ENCODE results near the gene SAT1. TPM values are rescaled to one million over a fixed set of nuclear protein-coding genes. Genes with fewer than 3 reads are reported as not detected.

Gene SAT1
- total RNA-seq, 1 donor from 2014 or later = 224 TPM

DNA sequence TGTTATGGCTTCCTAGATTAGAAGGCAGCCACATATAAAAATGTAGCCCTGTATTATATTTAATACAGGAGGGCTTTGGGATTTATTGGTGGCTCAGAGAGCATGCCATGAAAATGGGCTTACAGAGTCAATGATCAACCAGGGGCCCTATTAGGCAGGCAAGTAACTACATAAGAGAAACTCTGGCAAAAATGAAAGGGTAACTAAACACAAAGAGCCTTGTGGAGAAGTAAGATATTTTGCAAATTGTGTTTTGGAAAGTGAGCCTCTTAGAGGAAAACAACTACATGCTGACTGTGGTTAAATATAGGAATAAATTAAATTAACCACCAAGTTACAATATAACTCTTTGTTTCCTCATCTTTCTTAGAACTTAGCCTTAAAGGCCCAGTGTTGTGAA, 5.5 kb downstream of the SAT1 start:
- Histone ChIP-seq H4K20me1 (ENCODE audit: insufficient read depth, low read length) (peaks cover 22% of the 10 kb centered on the region), H3K9ac (ENCODE audit: low read length) (no peak overlapping the region), H3K9me3 (ENCODE audit: insufficient read depth, low read depth, low read length) (no peaks in the 10 kb centered on the region), H3K4me2 (ENCODE audit: low read length) (no peak overlapping the region), H3K27me3 (ENCODE audit: insufficient read depth, low read length) (no peaks in the 10 kb centered on the region), H2AFZ (ENCODE audit: low read depth, low read length) (no peak overlapping the region), H3K4me3 (ENCODE audit: insufficient read depth, low read depth, low read length) (no peak overlapping the region), H3K79me2 (ENCODE audit: insufficient read depth, low read length) (peaks cover 18% of the 10 kb centered on the region), H3K36me3 (ENCODE audit: insufficient read depth, low read length) (peaks cover 6% of the 10 kb centered on the region), H3K27ac (ENCODE audit: low read depth, low read length) (no peak overlapping the region), H3K4me1 (ENCODE audit: insufficient read depth, low read length) (peaks cover 4% of the 10 kb centered on the region)
- Mint-ChIP-seq H3K27me3 (ENCODE audit: low read depth, unreplicated experiment) (no peaks in the 10 kb centered on the region), H3K4me1 (ENCODE audit: low read depth, unreplicated experiment) (peaks cover 5% of the 10 kb centered on the region), H3K9me3 (ENCODE audit: unreplicated experiment) (peaks cover 2% of the 10 kb centered on the region), H3K4me3 (ENCODE audit: unreplicated experiment) (no peak overlapping the region), H3K36me3 (ENCODE audit: low read depth, unreplicated experiment) (peaks cover 2% of the 10 kb centered on the region), H3K27ac (ENCODE audit: unreplicated experiment) (no peak overlapping the region)
- DNase-seq (ENCODE audit: low read depth) (no peak), FAIRE-seq (no peak)
- TF ChIP-seq EZH2 (IDR thresholded peaks at IDR 0.05; ENCODE audit: insufficient read depth, low read length) = no peak
- TF ChIP-seq, protein P1, sequence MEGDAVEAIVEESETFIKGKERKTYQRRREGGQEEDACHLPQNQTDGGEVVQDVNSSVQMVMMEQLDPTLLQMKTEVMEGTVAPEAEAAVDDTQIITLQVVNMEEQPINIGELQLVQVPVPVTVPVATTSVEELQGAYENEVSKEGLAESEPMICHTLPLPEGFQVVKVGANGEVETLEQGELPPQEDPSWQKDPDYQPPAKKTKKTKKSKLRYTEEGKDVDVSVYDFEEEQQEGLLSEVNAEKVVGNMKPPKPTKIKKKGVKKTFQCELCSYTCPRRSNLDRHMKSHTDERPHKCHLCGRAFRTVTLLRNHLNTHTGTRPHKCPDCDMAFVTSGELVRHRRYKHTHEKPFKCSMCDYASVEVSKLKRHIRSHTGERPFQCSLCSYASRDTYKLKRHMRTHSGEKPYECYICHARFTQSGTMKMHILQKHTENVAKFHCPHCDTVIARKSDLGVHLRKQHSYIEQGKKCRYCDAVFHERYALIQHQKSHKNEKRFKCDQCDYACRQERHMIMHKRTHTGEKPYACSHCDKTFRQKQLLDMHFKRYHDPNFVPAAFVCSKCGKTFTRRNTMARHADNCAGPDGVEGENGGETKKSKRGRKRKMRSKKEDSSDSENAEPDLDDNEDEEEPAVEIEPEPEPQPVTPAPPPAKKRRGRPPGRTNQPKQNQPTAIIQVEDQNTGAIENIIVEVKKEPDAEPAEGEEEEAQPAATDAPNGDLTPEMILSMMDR (IDR thresholded peaks at IDR 0.05; ENCODE audit: insufficient read depth, low read depth, low read length) = no peak

- FAIRE-seq (no peak), DNase-seq (ENCODE audit: low read depth) (no peak)
- H3K27ac ChIP-seq (ENCODE audit: low read depth, low read length) = no peak overlapping the region
- no peak overlapping the region for H3K4me3 ChIP-seq (ENCODE audit: insufficient read depth, low read depth, low read length)
- H3K4me2 ChIP-seq (ENCODE audit: low read length) = no peak overlapping the region
- peaks cover 14% of the 10 kb centered on the region for H3K79me2 ChIP-seq (ENCODE audit: insufficient read depth, low read length)
- TF ChIP-seq, protein P1 (IDR thresholded peaks at IDR 0.05; ENCODE audit: insufficient read depth, low read depth, low read length) = no peak
- no peak for TF ChIP-seq EZH2 (IDR thresholded peaks at IDR 0.05; ENCODE audit: insufficient read depth, low read length)
- H3K4me1 Mint-ChIP-seq (ENCODE audit: low read depth, unreplicated experiment) = peaks cover 5% of the 10 kb centered on the region
- no peak overlapping the region for H2AFZ ChIP-seq (ENCODE audit: low read depth, low read length)
- peaks cover 19% of the 10 kb centered on the region for H4K20me1 ChIP-seq (ENCODE audit: insufficient read depth, low read length)
- no peak overlapping the region for H3K27ac Mint-ChIP-seq (ENCODE audit: unreplicated experiment)
- H3K27me3 Mint-ChIP-seq (ENCODE audit: low read depth, unreplicated experiment) = no peaks in the 10 kb centered on the region
- no peaks in the 10 kb centered on the region for H3K27me3 ChIP-seq (ENCODE audit: insufficient read depth, low read length)
- H3K9me3 ChIP-seq (ENCODE audit: insufficient read depth, low read depth, low read length) = no peaks in the 10 kb centered on the region
- peaks cover 4% of the 10 kb centered on the region for H3K4me1 ChIP-seq (ENCODE audit: insufficient read depth, low read length)
- H3K36me3 Mint-ChIP-seq (ENCODE audit: low read depth, unreplicated experiment) = peaks cover 2% of the 10 kb centered on the region
- no peaks in the 10 kb centered on the region for H3K9me3 Mint-ChIP-seq (ENCODE audit: unreplicated experiment)
- H3K36me3 ChIP-seq (ENCODE audit: insufficient read depth, low read length) = peaks cover 6% of the 10 kb centered on the region
- H3K9ac ChIP-seq (ENCODE audit: low read length) = no peak overlapping the region
- H3K4me3 Mint-ChIP-seq (ENCODE audit: unreplicated experiment) = no peak overlapping the region
These were observed 6.0 kb downstream of the SAT1 start for GRCh38 chrX:23788946-23789345.

DNA sequence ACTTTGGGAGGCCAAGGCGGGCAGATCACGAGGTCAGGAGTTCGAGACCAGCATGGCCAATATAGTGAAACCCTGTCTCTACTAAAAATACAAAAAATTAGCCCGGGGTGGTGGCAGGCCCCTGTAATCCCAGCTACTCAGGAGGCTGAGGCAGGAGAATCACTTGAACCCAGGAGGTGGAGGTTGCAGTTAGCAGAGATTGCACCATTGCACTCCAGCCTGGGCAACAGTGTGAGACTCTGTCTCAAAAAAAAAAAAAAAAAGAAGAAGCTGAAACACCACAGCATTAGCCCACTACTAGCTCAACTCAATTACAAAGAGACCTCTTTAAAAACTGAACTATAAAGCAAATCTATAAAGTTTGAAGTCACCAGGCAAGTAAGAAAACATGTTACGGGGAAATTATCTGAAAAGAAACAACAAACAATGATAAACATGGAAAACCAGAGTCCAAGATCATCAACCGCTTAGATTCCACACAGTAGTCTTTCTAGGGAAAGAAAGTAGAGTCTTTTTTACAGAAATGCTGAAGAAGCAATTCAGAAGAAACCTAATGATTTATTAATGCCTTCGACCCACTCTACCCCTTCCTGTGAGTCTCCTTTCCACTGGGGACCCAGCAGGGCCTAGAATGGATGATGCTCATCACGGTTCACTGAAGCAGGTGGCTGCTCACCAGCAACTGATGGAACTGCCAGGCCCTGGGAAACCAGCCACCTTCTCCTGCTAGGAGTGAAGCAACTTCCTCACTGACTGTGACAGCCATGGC, 6.6 kb downstream of the SAT1 start:
- Histone ChIP-seq H4K20me1 (ENCODE audit: insufficient read depth, low read length) (peaks cover 13% of the 10 kb centered on the region), H3K79me2 (ENCODE audit: insufficient read depth, low read length) (peaks cover 9% of the 10 kb centered on the region), H3K36me3 (ENCODE audit: insufficient read depth, low read length) (peaks cover 6% of the 10 kb centered on the region), H3K27ac (ENCODE audit: low read depth, low read length) (no peak overlapping the region), H3K4me2 (ENCODE audit: low read length) (no peak overlapping the region), H3K27me3 (ENCODE audit: insufficient read depth, low read length) (no peaks in the 10 kb centered on the region), H3K4me1 (ENCODE audit: insufficient read depth, low read length) (peaks cover 4% of the 10 kb centered on the region), H2AFZ (ENCODE audit: low read depth, low read length) (no peak overlapping the region), H3K9ac (ENCODE audit: low read length) (no peak overlapping the region), H3K9me3 (ENCODE audit: insufficient read depth, low read depth, low read length) (no peaks in the 10 kb centered on the region), H3K4me3 (ENCODE audit: insufficient read depth, low read depth, low read length) (no peak overlapping the region)
- Mint-ChIP-seq H3K4me3 (ENCODE audit: unreplicated experiment) (no peak overlapping the region), H3K9me3 (ENCODE audit: unreplicated experiment) (no peaks in the 10 kb centered on the region), H3K27ac (ENCODE audit: unreplicated experiment) (peak overlapping the region; percentile 53), H3K27me3 (ENCODE audit: low read depth, unreplicated experiment) (no peaks in the 10 kb centered on the region), H3K36me3 (ENCODE audit: low read depth, unreplicated experiment) (peaks cover 2% of the 10 kb centered on the region), H3K4me1 (ENCODE audit: low read depth, unreplicated experiment) (peaks cover 4% of the 10 kb centered on the region)
- DNase-seq (ENCODE audit: low read depth) (no peak), FAIRE-seq (no peak)
- TF ChIP-seq, protein P1 (IDR thresholded peaks at IDR 0.05; ENCODE audit: insufficient read depth, low read depth, low read length) = no peak
- no peak for TF ChIP-seq EZH2 (IDR thresholded peaks at IDR 0.05; ENCODE audit: insufficient read depth, low read length)
